T-cell (primary cell): ENCODE measurements around the gene VWA3A. TPM values are rescaled to one million over a fixed set of nuclear protein-coding genes. Genes with fewer than 3 reads are reported as not detected.

Experiments used
- ATAC-seq, 4 experiments: fragments of 200-7000 bp in 3 of 4; fragments of 150-1000 bp in 1 of 4; cut with Tn5 transposase; replicated peaks in 1 of 4; 1 replicate in 3 of 4; 2 replicates in 1 of 4; pipeline ENCODE4 v1.10.0; 2021; ENCODE audit warnings: moderate library complexity in 3 of 4, mild to moderate bottlenecking in 2 of 4, moderate number of reproducible peaks in 1 of 4
- CTCF ChIA-PET, 2 donors: fragments of 300-600 bp; sonication (Branson Sonifier 250); formaldehyde crosslinking; loops; one replicate each; lab custom pipeline; 2022; ENCODE audit warnings: antibody characterized with exemption in 2 of 2; lab: Charles Lee
- POLR2A ChIA-PET, 2 donors: fragments of 300-600 bp; sonication (Branson Sonifier 250); formaldehyde crosslinking; loops; one replicate each; lab custom pipeline; 2022; ENCODE audit warnings: antibody characterized with exemption in 2 of 2; lab: Charles Lee
- DNase-seq, 35 experiments: peaks; one replicate each; pipeline versions ENCODE4 v3.0.0 to v3.0.0-alpha.2; 2013 to 2023
- H3K27ac ChIP-seq: one replicate; pipeline ENCODE4 v1.5.1; 2013; ENCODE audit warnings: low read length
- H3K27me3 ChIP-seq, 2 experiments: replicated peaks in 1 of 2; 1 replicate in 1 of 2; 2 replicates in 1 of 2; pipeline versions ENCODE4 v1.6.1 to v1.7.0; 2013; ENCODE audit warnings: low read length in 1 of 2, mixed read lengths in 1 of 2; ENCODE audit not compliant: control insufficient read depth in 2 of 2, insufficient read depth in 2 of 2; ENCODE audit errors: extremely low read depth in 1 of 2
- H3K36me3 ChIP-seq, 2 donors: 1 replicate in 1 of 2; 2 replicates in 1 of 2; pipeline versions ENCODE4 v1.6.1 to v1.7.0; 2013; ENCODE audit warnings: low read length in 1 of 2; ENCODE audit not compliant: control insufficient read depth in 2 of 2, insufficient read depth in 1 of 2; ENCODE audit errors: extremely low read depth in 1 of 2
- H3K4me1 ChIP-seq, 2 experiments: 1 replicate in 1 of 2; 2 replicates in 1 of 2; pipeline versions ENCODE4 v1.6.1 to v1.7.0; 2013; ENCODE audit warnings: low read length in 2 of 2, mixed read lengths in 1 of 2; ENCODE audit not compliant: insufficient read depth in 2 of 2, control insufficient read depth in 1 of 2; ENCODE audit errors: extremely low read depth in 1 of 2
- H3K4me3 ChIP-seq, 2 donors: 1 replicate in 1 of 2; 2 replicates in 1 of 2; pipeline versions ENCODE4 v1.5.1 to v1.7.0; 2013; ENCODE audit warnings: mild to moderate bottlenecking in 2 of 2, low read length in 1 of 2, moderate library complexity in 1 of 2; ENCODE audit not compliant: control insufficient read depth in 1 of 2; ENCODE audit errors: extremely low read depth in 1 of 2
- H3K9me3 ChIP-seq: 2 replicates; pipeline ENCODE4 v1.7.0; 2013
- H3K27ac Mint-ChIP-seq, 2 donors: one replicate each; pipeline ENCODE4 v1.8.0; 2020 to 2021; ENCODE audit warnings: mild to moderate bottlenecking in 2 of 2, mixed read lengths in 2 of 2
- H3K27me3 Mint-ChIP-seq, 2 donors: one replicate each; pipeline ENCODE4 v1.8.0; 2021 to 2022; ENCODE audit warnings: mixed read lengths in 2 of 2
- H3K36me3 Mint-ChIP-seq: one replicate; pipeline ENCODE4 v1.8.0; 2021; ENCODE audit warnings: mixed read lengths
- H3K4me1 Mint-ChIP-seq, 3 donors: one replicate each; pipeline ENCODE4 v1.8.0; 2020 to 2022; ENCODE audit warnings: mixed read lengths in 3 of 3, mild to moderate bottlenecking in 1 of 3
- H3K4me3 Mint-ChIP-seq, 3 donors: one replicate each; pipeline ENCODE4 v1.8.0; 2020 to 2022; ENCODE audit warnings: mild to moderate bottlenecking in 3 of 3, mixed read lengths in 3 of 3, moderate library complexity in 3 of 3
- H3K9me3 Mint-ChIP-seq, 3 donors: one replicate each; pipeline ENCODE4 v1.8.0; 2020 to 2022; ENCODE audit warnings: mixed read lengths in 3 of 3
- WGBS: methylation state at CpG from one replicate; pipeline ENCODE4 v1.1.5; 2013; ENCODE audit warnings: missing lambda C conversion rate; ENCODE audit not compliant: insufficient coverage; 5-methylcytosine and 5-hydroxymethylcytosine counted together
- total RNA-seq, 35 experiments: library from RNA in 6 of 35; stranded (reverse) in 6 of 35; fragments of 120-200 nt in 1 of 35; gene quantifications; one replicate each; pipeline versions ENCODE4 v1.2.1 to v1.2.4 and lab custom pipeline; 2013 to 2026

The VWA3A gene
- total RNA-seq, 5 donors from 2014 or later (not counting 1 experiment from before 2014, with no cell fraction given) = 0.10 to 0.50 (median 0.32) TPM

DNA sequence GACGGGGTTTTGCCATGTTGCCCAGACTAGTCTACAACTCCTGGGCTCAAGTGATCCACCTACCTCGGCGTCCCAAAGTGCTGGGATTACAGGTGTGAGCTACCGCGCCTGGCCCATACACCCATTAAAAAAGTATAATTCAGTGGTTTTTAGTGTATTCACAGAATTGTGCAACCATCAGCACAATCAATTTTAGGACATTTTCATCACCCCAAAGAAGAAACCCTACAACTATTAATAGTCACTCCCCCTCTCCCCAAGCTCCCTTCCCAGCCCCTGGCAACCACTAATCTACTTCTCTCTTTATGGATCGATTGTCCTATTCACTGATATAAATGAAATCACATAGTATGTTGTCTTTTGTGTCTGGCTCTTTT lies 109.9 kb downstream of the VWA3A start:
- Mint-ChIP-seq H3K9me3 (no peaks in the 10 kb centered on the region), H3K27me3 (no peaks in the 10 kb centered on the region), H3K4me1 (peaks cover 8 to 14% (median 11%) of the 10 kb centered on the region in 3 donors), H3K36me3 (no peaks in the 10 kb centered on the region), H3K4me3 (no peak overlapping the region), H3K27ac (peak overlapping the region in 1 of 2 donors; percentile 7)
- POLR2A ChIA-PET = no interaction called here
- 100% methylated on average over 1 of the region's 6 CpGs for WGBS
- H3K4me3 ChIP-seq = no peak overlapping the region
- peaks cover 2 to 18% of the 10 kb centered on the region in 2 experiments for H3K4me1 ChIP-seq
- H3K27me3 ChIP-seq = no peaks in the 10 kb centered on the region
- DNase-seq (no peak), ATAC-seq (no peak)
- no peaks in the 10 kb centered on the region for H3K36me3 ChIP-seq
- H3K27ac ChIP-seq = no peak overlapping the region
- CTCF ChIA-PET = no interaction called here
- H3K9me3 ChIP-seq = no peaks in the 10 kb centered on the region

DNA sequence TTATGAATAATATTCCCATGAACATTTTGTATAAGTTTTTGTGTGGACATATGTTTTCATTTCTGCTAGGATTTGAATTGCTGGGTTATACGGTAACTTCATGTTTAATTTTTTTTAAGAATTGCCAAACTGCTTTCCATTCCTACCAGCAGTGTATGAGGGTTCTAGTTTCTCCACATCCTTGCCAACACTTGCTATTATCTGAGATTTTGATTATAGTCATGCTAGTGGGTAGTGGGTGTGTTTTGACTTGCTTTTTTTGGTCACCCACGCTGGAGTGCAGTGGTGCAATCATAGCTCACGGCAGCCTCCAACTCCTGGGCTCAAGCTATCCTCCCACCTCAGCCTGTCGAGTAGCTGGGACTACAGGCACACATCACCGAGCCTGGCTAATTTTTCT lies 110.8 kb downstream of the VWA3A start:
- no peak overlapping the region for H3K27ac Mint-ChIP-seq
- ATAC-seq = no peak
- CTCF ChIA-PET = no interaction called here

GRCh38 chr16:22204091-22204655 lies 111.8 kb downstream of the VWA3A start:
- ChIA-PET CTCF (interaction anchor here (0.7 to 0.9 kb wide), 4 partner anchors 8 to 236 kb away, joined by 3 to 5 read pairs (median 3); no protein-coding TSS in a partner anchor), POLR2A (interaction anchor here (0.5 to 1.0 kb wide), 4 partner anchors 10 to 260 kb away, joined by 3 to 6 read pairs (median 4); no protein-coding TSS in a partner anchor)
- Histone ChIP-seq H3K36me3 (no peaks in the 10 kb centered on the region), H3K27ac (no peak overlapping the region), H3K4me1 (peaks cover 6 to 24% of the 10 kb centered on the region in 2 experiments), H3K27me3 (no peaks in the 10 kb centered on the region), H3K4me3 (no peak overlapping the region), H3K9me3 (no peaks in the 10 kb centered on the region)
- no peak overlapping the region for H3K4me3 Mint-ChIP-seq
- no peak for ATAC-seq
- H3K27me3 Mint-ChIP-seq = no peaks in the 10 kb centered on the region
- no peak overlapping the region for H3K27ac Mint-ChIP-seq
- peaks cover 19 to 28% (median 24%) of the 10 kb centered on the region in 3 donors for H3K4me1 Mint-ChIP-seq
- H3K9me3 Mint-ChIP-seq = no peaks in the 10 kb centered on the region
- no CpG with 5 or more reads among the region's 2 CpGs for WGBS
- no peaks in the 10 kb centered on the region for H3K36me3 Mint-ChIP-seq
- DNase-seq = no peak

More for the DNA sequence above, 110.8 kb downstream of the VWA3A start:
- no peak for DNase-seq
- H3K36me3 ChIP-seq = no peaks in the 10 kb centered on the region
- Mint-ChIP-seq H3K36me3 (no peaks in the 10 kb centered on the region), H3K27me3 (no peaks in the 10 kb centered on the region), H3K4me1 (peaks cover 17 to 21% (median 19%) of the 10 kb centered on the region in 3 donors), H3K4me3 (no peak overlapping the region), H3K9me3 (no peaks in the 10 kb centered on the region)
- peaks cover 6 to 26% of the 10 kb centered on the region in 2 experiments for H3K4me1 ChIP-seq
- H3K27me3 ChIP-seq = no peaks in the 10 kb centered on the region
- no peak overlapping the region for H3K4me3 ChIP-seq
- H3K9me3 ChIP-seq = no peaks in the 10 kb centered on the region
- POLR2A ChIA-PET = no interaction called here
- H3K27ac ChIP-seq = no peak overlapping the region
- no CpG with 5 or more reads among the region's 5 CpGs for WGBS

DNA sequence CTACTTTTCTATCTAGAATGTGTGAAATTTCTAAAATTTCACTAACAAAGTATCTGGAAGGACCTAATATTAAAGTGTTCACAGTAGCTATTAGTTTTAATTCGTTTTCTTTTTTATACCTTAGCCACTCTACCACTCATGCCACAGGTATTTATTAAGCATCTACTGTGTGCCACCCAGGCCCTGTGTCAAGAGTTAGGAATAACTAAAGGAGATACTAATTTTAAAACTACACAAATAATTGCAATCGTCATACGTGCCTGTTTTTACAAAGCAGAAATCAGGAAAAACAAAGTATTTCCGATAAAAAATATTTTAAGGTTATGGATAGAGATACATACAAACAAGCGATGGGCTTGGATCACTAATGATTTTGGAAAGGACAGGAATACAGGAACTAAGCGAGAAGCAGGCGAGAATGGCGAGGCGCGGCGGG lies 113.3 kb downstream of the VWA3A start:
- WGBS = 11% methylated on average over 7 of the region's 11 CpGs
- H3K27me3 Mint-ChIP-seq = no peaks in the 10 kb centered on the region
- peak overlapping the region; percentile 66 to 81 for H3K27ac Mint-ChIP-seq
- POLR2A ChIA-PET = interaction anchor here in 1 of 2 donors (1.3 kb wide), 1 partner anchor 14 kb away, joined by 7 read pairs; no protein-coding TSS in a partner anchor
- no peaks in the 10 kb centered on the region for H3K27me3 ChIP-seq
- no peaks in the 10 kb centered on the region for H3K36me3 ChIP-seq
- ATAC-seq (no peak), DNase-seq (no peak)
- no peaks in the 10 kb centered on the region for H3K9me3 Mint-ChIP-seq
- H3K27ac ChIP-seq = peak overlapping the region; percentile 58
- peaks cover 6 to 24% of the 10 kb centered on the region in 2 experiments for H3K4me1 ChIP-seq
- H3K4me3 Mint-ChIP-seq = peak overlapping the region; percentile 85 to 97 (median 93)
- no peaks in the 10 kb centered on the region for H3K9me3 ChIP-seq
- H3K4me1 Mint-ChIP-seq = peaks cover 26 to 33% (median 28%) of the 10 kb centered on the region in 3 donors
- peaks cover 1% of the 10 kb centered on the region for H3K36me3 Mint-ChIP-seq
- CTCF ChIA-PET = interaction anchor here (0.5 to 1.3 kb wide), 4 partner anchors 9 to 555 kb away, joined by 3 to 9 read pairs (median 4); no protein-coding TSS in a partner anchor
- peak overlapping the region; percentile 52 to 67 for H3K4me3 ChIP-seq

GRCh38 chr16:22206013-22206841 lies 113.9 kb downstream of the VWA3A start, which contains the start of gene EEF2K:
EEF2K (plus strand) TSS chr16:22206278; CDS start chr16:22225730, 19,452 bp downstream.
- peak within 1 kb of the TSS; percentile 66 to 81 for H3K27ac Mint-ChIP-seq
- peak within 1 kb of the TSS; percentile 58 for H3K27ac ChIP-seq
- 0% methylated on average over 72 of the region's 74 CpGs for WGBS
- H3K4me3 Mint-ChIP-seq = peak within 1 kb of the TSS; percentile 85 to 97 (median 93)
- H3K4me1 Mint-ChIP-seq = peaks cover 29 to 39% (median 31%) of the 10 kb centered on the region in 3 donors
- H3K4me3 ChIP-seq = peak within 1 kb of the TSS; percentile 52 to 67
- H3K9me3 Mint-ChIP-seq = no peaks in the 10 kb centered on the region
- DNase-seq (peak; percentile 60 to 90 (median 76)), ATAC-seq (peak; percentile 90 to 97 (median 96))
- peaks cover 6 to 26% of the 10 kb centered on the region in 2 experiments for H3K4me1 ChIP-seq
- no peaks in the 10 kb centered on the region for H3K9me3 ChIP-seq
- no peaks in the 10 kb centered on the region for H3K36me3 ChIP-seq
- ChIA-PET CTCF (interaction anchor here (0.6 to 1.3 kb wide), 5 partner anchors 8 to 215 kb away, joined by 3 to 9 read pairs (median 4); no protein-coding TSS in a partner anchor), POLR2A (interaction anchor here (0.6 to 1.3 kb wide), 4 partner anchors 12 to 116 kb away, joined by 3 to 7 read pairs (median 4); no protein-coding TSS in a partner anchor)
- no peaks in the 10 kb centered on the region for H3K27me3 ChIP-seq
- H3K36me3 Mint-ChIP-seq = peaks cover 5% of the 10 kb centered on the region
- no peaks in the 10 kb centered on the region for H3K27me3 Mint-ChIP-seq
